ENCODE data around the gene USH2A.

DNA sequence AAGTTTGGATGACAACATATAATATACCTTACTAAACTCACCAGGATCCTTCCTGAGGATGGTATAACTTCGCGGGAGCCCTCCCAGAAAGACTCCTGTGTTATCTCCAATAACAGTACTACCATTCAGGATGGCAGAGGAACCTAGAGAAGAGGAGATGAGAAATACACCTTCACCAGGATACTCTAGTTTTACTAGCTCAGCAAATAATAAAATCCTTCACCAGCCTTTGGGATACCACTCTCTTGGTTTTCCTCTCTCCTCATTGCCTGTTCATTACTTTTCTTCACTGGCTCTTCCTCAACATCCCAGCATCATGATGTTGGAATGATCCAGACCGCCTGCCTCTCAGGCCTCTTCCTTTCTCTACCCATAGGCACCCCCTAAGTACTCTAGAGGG is 336.6 kb downstream of the USH2A start:
- TF ChIP-seq, protein P1, sequence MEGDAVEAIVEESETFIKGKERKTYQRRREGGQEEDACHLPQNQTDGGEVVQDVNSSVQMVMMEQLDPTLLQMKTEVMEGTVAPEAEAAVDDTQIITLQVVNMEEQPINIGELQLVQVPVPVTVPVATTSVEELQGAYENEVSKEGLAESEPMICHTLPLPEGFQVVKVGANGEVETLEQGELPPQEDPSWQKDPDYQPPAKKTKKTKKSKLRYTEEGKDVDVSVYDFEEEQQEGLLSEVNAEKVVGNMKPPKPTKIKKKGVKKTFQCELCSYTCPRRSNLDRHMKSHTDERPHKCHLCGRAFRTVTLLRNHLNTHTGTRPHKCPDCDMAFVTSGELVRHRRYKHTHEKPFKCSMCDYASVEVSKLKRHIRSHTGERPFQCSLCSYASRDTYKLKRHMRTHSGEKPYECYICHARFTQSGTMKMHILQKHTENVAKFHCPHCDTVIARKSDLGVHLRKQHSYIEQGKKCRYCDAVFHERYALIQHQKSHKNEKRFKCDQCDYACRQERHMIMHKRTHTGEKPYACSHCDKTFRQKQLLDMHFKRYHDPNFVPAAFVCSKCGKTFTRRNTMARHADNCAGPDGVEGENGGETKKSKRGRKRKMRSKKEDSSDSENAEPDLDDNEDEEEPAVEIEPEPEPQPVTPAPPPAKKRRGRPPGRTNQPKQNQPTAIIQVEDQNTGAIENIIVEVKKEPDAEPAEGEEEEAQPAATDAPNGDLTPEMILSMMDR (conservative IDR thresholded peaks at IDR 0.05; ENCODE audit: low read depth, low read length), result no peak
- no peak for TF ChIP-seq EZH2 (IDR thresholded peaks at IDR 0.05; ENCODE audit: borderline replicate concordance, low read depth, low read length, poor library complexity, severe bottlenecking)

All from A673 (cell line).